C4-2B (cell line): ENCODE measurements around the gene TRUB1.

ENCODE experiments used
- CTCF ChIP-seq: fragments of 450-650 bp; conservative IDR thresholded peaks from 2 replicates; pipeline ENCODE4 v1.5.1; 2017; ENCODE audit warnings: mild to moderate bottlenecking
- ZFX ChIP-seq: fragments of 450-650 bp; IDR thresholded peaks from 2 replicates; pipeline ENCODE4 v1.6.1; 2017

DNA sequence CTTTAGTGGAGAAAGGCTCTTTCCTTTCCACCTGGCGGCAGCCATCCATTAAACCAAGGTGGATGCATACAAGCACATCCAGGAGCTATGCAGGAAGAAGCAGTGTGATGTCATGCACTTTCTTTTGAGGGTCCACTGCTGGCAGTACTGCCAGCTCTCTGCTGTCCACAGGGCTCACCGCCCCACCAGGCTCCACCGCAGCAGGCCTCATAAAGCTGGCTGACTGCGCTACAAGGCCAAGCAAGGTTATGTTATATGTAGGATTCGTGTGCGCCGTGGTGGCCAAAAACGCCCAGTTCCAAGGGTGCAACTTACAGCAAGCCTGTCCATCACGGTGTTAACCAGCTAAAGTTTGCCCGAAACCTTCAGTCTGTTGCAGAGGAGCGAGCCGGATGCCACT lies 37.3 kb upstream of the TRUB1 start:
- TF ChIP-seq CTCF (no peak), ZFX (no peak)
